PFSK-1 (cell line): ENCODE measurements around the gene PTPRA.

Experiments
- POLR2AphosphoS5 ChIP-seq: IDR thresholded peaks from 2 replicates; pipeline ENCODE4 v1.6.1; 2012; ENCODE audit warnings: low read depth, mild to moderate bottlenecking, control low read depth, low read length, moderate library complexity
- REST ChIP-seq, 2 experiments: IDR thresholded peaks; 2 replicates each; pipeline versions ENCODE4 v1.6.1 to v1.8.0; 2011 to 2012; ENCODE audit warnings: low read depth in 2 of 2, low read length in 2 of 2, control low read depth in 1 of 2, inconsistent platforms in 1 of 2, mild to moderate bottlenecking in 1 of 2, moderate library complexity in 1 of 2; ENCODE audit not compliant: insufficient read depth in 1 of 2

GRCh38 chr20:2967841-2968240 lies 94.6 kb downstream of the PTPRA start:
- TF ChIP-seq REST (IDR thresholded peaks at IDR 0.05; ENCODE audit: insufficient read depth in 1 of 2, low read depth in 2 of 2, low read length in 2 of 2) (no peak), POLR2AphosphoS5 (no peak)
